Endothelial cell of umbilical vein (primary cell): Measurements from ENCODE around the gene UBTD1. TPM values are rescaled to one million over a fixed set of nuclear protein-coding genes. Genes with fewer than 3 reads are reported as not detected.

Experiments
- BruUV-seq: library from RNA; stranded (reverse); fragments of 400-500 nt; replicated peaks from 2 replicates; lab custom pipeline; 2021; lab: Mats Ljungman, UMichigan
- CTCF ChIA-PET: fragments of 300-600, 350-600 bp; sonication (Branson Sonifier 250); formaldehyde crosslinking; loops from one replicate; lab custom pipeline; 2021; ENCODE audit warnings: antibody characterized with exemption, inconsistent platforms; lab: Charles Lee
- POLR2A ChIA-PET: fragments of 300-600, 350-600 bp; sonication (Branson Sonifier 250); formaldehyde crosslinking; loops from one replicate; lab custom pipeline; 2021; ENCODE audit warnings: antibody characterized with exemption, inconsistent platforms; lab: Charles Lee
- DNase-seq: peaks from one replicate; pipeline ENCODE4 v3.0.0-alpha.2; 2011; ENCODE audit warnings: low read depth, low spot score
- FAIRE-seq: peaks from 2 replicates; lab custom pipeline; 2011; peaks lifted over from hg19 to GRCh38; lab: Jason Lieb, UNC
- H2AFZ ChIP-seq: 2 replicates; pipeline ENCODE4 v1.6.0; 2012; ENCODE audit warnings: low read depth, low read length, control low read depth, inconsistent platforms
- H3K27ac ChIP-seq: 2 replicates; pipeline ENCODE4 v1.5.1; 2011; ENCODE audit warnings: low read depth, mild to moderate bottlenecking, control low read depth, low read length, moderate library complexity; ENCODE audit not compliant: insufficient read depth
- H3K27me3 ChIP-seq, 2 experiments: 2 replicates each; pipeline versions ENCODE4 v1.6.0 to v1.6.1; 2011; ENCODE audit warnings: low read length in 2 of 2, mixed read lengths in 1 of 2; ENCODE audit not compliant: control insufficient read depth in 2 of 2, insufficient read depth in 2 of 2
- H3K36me3 ChIP-seq, 2 experiments: 2 replicates in 1 of 2; 3 replicates in 1 of 2; pipeline ENCODE4 v1.5.1; 2011; ENCODE audit warnings: low read length in 2 of 2, mild to moderate bottlenecking in 1 of 2, moderate library complexity in 1 of 2; ENCODE audit not compliant: control insufficient read depth in 2 of 2, insufficient read depth in 2 of 2; ENCODE audit errors: extremely low read depth in 1 of 2
- H3K4me1 ChIP-seq: 3 replicates; pipeline ENCODE4 v1.5.1; 2011; ENCODE audit warnings: mild to moderate bottlenecking, low read length; ENCODE audit not compliant: control insufficient read depth, insufficient read depth; ENCODE audit errors: extremely low read depth
- H3K4me2 ChIP-seq: 2 replicates; pipeline ENCODE4 v1.6.1; 2011; ENCODE audit warnings: low read length, control low read depth, mixed read lengths; ENCODE audit not compliant: insufficient read depth
- H3K4me3 ChIP-seq, 3 experiments: fragments of 200-600 bp in 1 of 3; sonication (generic), shearing (Covaris generic) in 1 of 3; replicated peaks in 1 of 3; 2 replicates each; pipeline ENCODE4 v1.5.1; 2011 to 2016; ENCODE audit warnings: control low read depth in 3 of 3, low read length in 3 of 3, mild to moderate bottlenecking in 2 of 3, inconsistent platforms in 1 of 3, low read depth in 1 of 3, moderate library complexity in 1 of 3; ENCODE audit not compliant: insufficient read depth in 1 of 3
- H3K79me2 ChIP-seq: 2 replicates; pipeline ENCODE4 v1.6.0; 2012; ENCODE audit warnings: low read length, inconsistent platforms; ENCODE audit not compliant: control insufficient read depth, insufficient read depth
- H3K9ac ChIP-seq: replicated peaks from 2 replicates; pipeline ENCODE3; 2011; ENCODE audit warnings: low read length, control low read depth; ENCODE audit not compliant: insufficient read depth; ENCODE audit errors: extremely low read depth
- H3K9me1 ChIP-seq: replicated peaks from 3 replicates; pipeline ENCODE4 v1.6.0; 2011; ENCODE audit warnings: mild to moderate bottlenecking, low read length; ENCODE audit not compliant: control insufficient read depth, insufficient read depth; ENCODE audit errors: extremely low read depth
- H3K9me3 ChIP-seq: replicated peaks from 2 replicates; pipeline ENCODE4 v1.5.1; 2012; ENCODE audit warnings: low read length, inconsistent platforms; ENCODE audit not compliant: control insufficient read depth, insufficient read depth
- H4K20me1 ChIP-seq: replicated peaks from 2 replicates; pipeline ENCODE3; 2011; ENCODE audit warnings: mild to moderate bottlenecking, low read length; ENCODE audit not compliant: control insufficient read depth, insufficient read depth; ENCODE audit errors: extremely low read depth
- CTCF ChIP-seq, 2 donors: IDR thresholded peaks; 1 replicate in 1 of 2; 2 replicates in 1 of 2; pipeline ENCODE4 v1.5.1; 2011; ENCODE audit warnings: low read length in 2 of 2, mild to moderate bottlenecking in 2 of 2, moderate library complexity in 2 of 2, control low read depth in 1 of 2, inconsistent platforms in 1 of 2, low read depth in 1 of 2; ENCODE audit not compliant: insufficient read depth in 1 of 2; ENCODE audit errors: extremely low read depth in 1 of 2
- EZH2 ChIP-seq: IDR thresholded peaks from 2 replicates; pipeline ENCODE4 v1.6.1; 2012; ENCODE audit warnings: borderline replicate concordance, low read depth, mild to moderate bottlenecking, moderate library complexity, low read length, inconsistent platforms; ENCODE audit not compliant: severe bottlenecking
- FOS ChIP-seq: IDR thresholded peaks from 2 replicates; pipeline ENCODE4 v1.6.1; 2011; ENCODE audit warnings: mild to moderate bottlenecking, low read length, moderate library complexity, borderline replicate concordance; ENCODE audit not compliant: insufficient read depth
- GATA2 ChIP-seq: IDR thresholded peaks from 2 replicates; pipeline ENCODE4 v1.7.0; 2011; ENCODE audit warnings: low read depth, mild to moderate bottlenecking, moderate library complexity, mixed read lengths, low read length; ENCODE audit not compliant: insufficient read length, insufficient read depth
- JUN ChIP-seq: IDR thresholded peaks from 2 replicates; pipeline ENCODE4 v1.6.1; 2011; ENCODE audit warnings: borderline replicate concordance, low read depth; ENCODE audit not compliant: insufficient read length, insufficient read depth
- MAX ChIP-seq: IDR thresholded peaks from 2 replicates; pipeline ENCODE4 v1.6.1; 2011; ENCODE audit not compliant: insufficient read depth, insufficient read length
- MYC ChIP-seq: IDR thresholded peaks from one replicate; pipeline ENCODE4 v1.6.1; 2011; ENCODE audit warnings: mild to moderate bottlenecking, low read depth, low read length
- POLR2A ChIP-seq: IDR thresholded peaks from 2 replicates; pipeline ENCODE4 v1.6.1; 2012; ENCODE audit warnings: low read depth, mild to moderate bottlenecking, control low read depth, low read length
- POLR2AphosphoS5 ChIP-seq: IDR thresholded peaks from 2 replicates; pipeline ENCODE4 v1.6.1; 2012; ENCODE audit warnings: low read depth, mild to moderate bottlenecking, control low read depth, low read length, moderate library complexity; ENCODE audit not compliant: insufficient read depth
- dilution Hi-C: fragments of 300-500 bp; cut with MboI; formaldehyde crosslinking; loops from one replicate; pipeline ENCODE4 v1.15.0; 2019; ENCODE audit warnings: low sequenced_read_pairs; ENCODE audit not compliant: extremely low pct_ligation_motif_present
- intact Hi-C: fragments of 100-400 bp; cut with micrococcal nuclease; formaldehyde crosslinking; loops from one replicate; pipeline ENCODE4 v1.10.0; 2022
- polyA plus RNA-seq, 4 experiments: library from polyadenylated mRNA; depleted of rRNA in 3 of 4; stranded (reverse) in 3 of 4; unstranded in 1 of 4; fragments of >200 nt; gene quantifications; 2 replicates each; pipeline versions ENCODE4 v1.2.1 to v1.2.3, GENCODE V29; 2011 to 2012; ENCODE audit warnings: missing spikeins in 1 of 4
- total RNA-seq: library from RNA; stranded (reverse); gene quantifications from 2 replicates; pipeline ENCODE4 v1.2.3, GENCODE V29; 2021

The UBTD1 gene
- total and polyA plus RNA-seq, 2 donors (not counting 3 experiments of a cell fraction or from before 2014, with no cell fraction given), result 42.6 to 63.7 TPM

GRCh38 chr10:97566336-97566996, 67.7 kb downstream of the UBTD1 start:
- DNase-seq (no peak), FAIRE-seq (no peak)
- Histone ChIP-seq H3K36me3 (peaks cover 3 to 31% of the 10 kb centered on the region in 2 experiments), H3K27me3 (no peaks in the 10 kb centered on the region), H3K4me2 (no peak overlapping the region), H3K79me2 (no peaks in the 10 kb centered on the region), H3K9me3 (no peaks in the 10 kb centered on the region), H3K4me1 (no peaks in the 10 kb centered on the region), H3K4me3 (no peak overlapping the region), H3K9ac (no peak overlapping the region), H4K20me1 (no peaks in the 10 kb centered on the region), H3K27ac (no peak overlapping the region), H3K9me1 (no peaks in the 10 kb centered on the region), H2AFZ (no peak overlapping the region)
- TF ChIP-seq POLR2AphosphoS5 (no peak), JUN (no peak), MAX (no peak), CTCF (IDR thresholded peaks at IDR 0.05; ENCODE audit: extremely low read depth in 1 of 2, insufficient read depth in 1 of 2, low read depth in 1 of 2, low read length in 2 of 2) (no peak), POLR2A (no peak), GATA2 (no peak), MYC (no peak), FOS (no peak), EZH2 (no peak)
- dilution Hi-C loops (no loop called here), intact Hi-C loops (no loop called here)
- POLR2A ChIA-PET, result no interaction called here
- BruUV-seq, result no TSS peak
- CTCF ChIA-PET, result interaction anchor here (1.1 to 2.8 kb wide), 3 partner anchors 8 to 46 kb away, joined by 3 to 7 read pairs (median 4); no protein-coding TSS in a partner anchor
